ENCODE results near the gene PRKCQ.

The PRKCQ gene

GRCh38 chr10:6408799-6409198 lies 171.3 kb downstream of the PRKCQ start:
- Histone ChIP-seq H3K36me3 (ENCODE audit: control insufficient read depth, insufficient read depth, low read length) (no peaks in the 10 kb centered on the region), H3K4me3 (ENCODE audit: extremely low read depth, insufficient read depth, low read length, poor library complexity, severe bottlenecking) (no peak overlapping the region), H3K4me1 (ENCODE audit: control insufficient read depth, insufficient read depth, low read length, poor library complexity, severe bottlenecking) (peaks cover 4% of the 10 kb centered on the region), H3K9me3 (ENCODE audit: control insufficient read depth, low read length) (no peaks in the 10 kb centered on the region), H3K27ac (ENCODE audit: low read depth, low read length, severe bottlenecking) (no peak overlapping the region)
- 90 to 97% methylated on average over 3 of the region's 3 CpGs for WGBS, 2 experiments (ENCODE audit: insufficient coverage in 2 of 2)

- Histone ChIP-seq H3K9me3 (ENCODE audit: control insufficient read depth, low read length) (no peaks in the 10 kb centered on the region), H3K4me3 (ENCODE audit: extremely low read depth, insufficient read depth, low read length, poor library complexity, severe bottlenecking) (no peak overlapping the region), H3K36me3 (ENCODE audit: control insufficient read depth, insufficient read depth, low read length) (no peaks in the 10 kb centered on the region), H3K27ac (ENCODE audit: low read depth, low read length, severe bottlenecking) (no peak overlapping the region), H3K4me1 (ENCODE audit: control insufficient read depth, insufficient read depth, low read length, poor library complexity, severe bottlenecking) (peaks cover 4% of the 10 kb centered on the region)
- WGBS, 2 experiments (ENCODE audit: insufficient coverage in 2 of 2), result 84 to 93% methylated on average over 8 to 11 of the region's 11 CpGs
Observed at GRCh38 chr10:6407034-6407721, 172.9 kb downstream of the PRKCQ start.

GRCh38 chr10:6406220-6407033 lies 173.6 kb downstream of the PRKCQ start:
- Histone ChIP-seq H3K27ac (ENCODE audit: low read depth, low read length, severe bottlenecking) (no peak overlapping the region), H3K4me3 (ENCODE audit: extremely low read depth, insufficient read depth, low read length, poor library complexity, severe bottlenecking) (no peak overlapping the region), H3K9me3 (ENCODE audit: control insufficient read depth, low read length) (no peaks in the 10 kb centered on the region), H3K36me3 (ENCODE audit: control insufficient read depth, insufficient read depth, low read length) (no peaks in the 10 kb centered on the region), H3K4me1 (ENCODE audit: control insufficient read depth, insufficient read depth, low read length, poor library complexity, severe bottlenecking) (peaks cover 4% of the 10 kb centered on the region)
- 67 to 80% methylated on average over 3 to 4 of the region's 10 CpGs for WGBS, 2 experiments (ENCODE audit: insufficient coverage in 2 of 2)

DNA sequence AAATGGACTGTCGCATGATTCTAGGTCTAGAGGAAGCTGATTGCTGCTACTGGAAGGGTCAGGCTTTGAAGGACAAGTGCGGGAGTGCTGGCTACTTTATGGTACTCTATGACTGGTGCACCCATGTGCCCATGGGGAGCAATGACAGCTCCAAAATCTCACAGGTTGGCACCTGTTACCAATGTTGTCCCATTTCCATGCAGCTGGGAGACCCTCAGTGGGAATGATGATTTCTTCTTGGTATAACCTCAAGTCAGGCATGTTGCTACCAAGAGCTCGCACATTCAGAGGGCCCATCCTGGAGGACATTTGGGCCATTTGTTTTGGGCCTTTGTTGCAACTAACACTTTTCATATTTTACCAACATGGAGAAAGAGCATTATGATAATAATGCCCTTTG lies 174.4 kb downstream of the PRKCQ start:
- peaks cover 8% of the 10 kb centered on the region for H3K4me1 ChIP-seq (ENCODE audit: control insufficient read depth, insufficient read depth, low read length, poor library complexity, severe bottlenecking)
- H3K9me3 ChIP-seq (ENCODE audit: control insufficient read depth, low read length), result no peaks in the 10 kb centered on the region
- H3K36me3 ChIP-seq (ENCODE audit: control insufficient read depth, insufficient read depth, low read length), result no peaks in the 10 kb centered on the region
- H3K27ac ChIP-seq (ENCODE audit: low read depth, low read length, severe bottlenecking), result no peak overlapping the region
- WGBS, 2 experiments (ENCODE audit: insufficient coverage in 2 of 2), result 76 to 84% methylated on average over 2 of the region's 3 CpGs
- no peak overlapping the region for H3K4me3 ChIP-seq (ENCODE audit: extremely low read depth, insufficient read depth, low read length, poor library complexity, severe bottlenecking)

GRCh38 chr10:6404127-6405072 lies 175.7 kb downstream of the PRKCQ start:
- H3K4me1 ChIP-seq (ENCODE audit: control insufficient read depth, insufficient read depth, low read length, poor library complexity, severe bottlenecking), result peaks cover 14% of the 10 kb centered on the region
- WGBS, 2 experiments (ENCODE audit: insufficient coverage in 2 of 2), result 83 to 85% methylated on average over 1 of the region's 1 CpG
- H3K27ac ChIP-seq (ENCODE audit: low read depth, low read length, severe bottlenecking), result no peak overlapping the region
- no peaks in the 10 kb centered on the region for H3K36me3 ChIP-seq (ENCODE audit: control insufficient read depth, insufficient read depth, low read length)
- no peaks in the 10 kb centered on the region for H3K9me3 ChIP-seq (ENCODE audit: control insufficient read depth, low read length)
- no peak overlapping the region for H3K4me3 ChIP-seq (ENCODE audit: extremely low read depth, insufficient read depth, low read length, poor library complexity, severe bottlenecking)

- Histone ChIP-seq H3K4me3 (ENCODE audit: extremely low read depth, insufficient read depth, low read length, poor library complexity, severe bottlenecking) (no peak overlapping the region), H3K36me3 (ENCODE audit: control insufficient read depth, insufficient read depth, low read length) (no peaks in the 10 kb centered on the region), H3K9me3 (ENCODE audit: control insufficient read depth, low read length) (no peaks in the 10 kb centered on the region), H3K27ac (ENCODE audit: low read depth, low read length, severe bottlenecking) (no peak overlapping the region), H3K4me1 (ENCODE audit: control insufficient read depth, insufficient read depth, low read length, poor library complexity, severe bottlenecking) (peaks cover 17% of the 10 kb centered on the region)
- WGBS, 2 experiments (ENCODE audit: insufficient coverage in 2 of 2), result 94 to 97% methylated on average over 6 to 7 of the region's 8 CpGs
Observed at GRCh38 chr10:6402960-6403359, 177.1 kb downstream of the PRKCQ start.

DNA sequence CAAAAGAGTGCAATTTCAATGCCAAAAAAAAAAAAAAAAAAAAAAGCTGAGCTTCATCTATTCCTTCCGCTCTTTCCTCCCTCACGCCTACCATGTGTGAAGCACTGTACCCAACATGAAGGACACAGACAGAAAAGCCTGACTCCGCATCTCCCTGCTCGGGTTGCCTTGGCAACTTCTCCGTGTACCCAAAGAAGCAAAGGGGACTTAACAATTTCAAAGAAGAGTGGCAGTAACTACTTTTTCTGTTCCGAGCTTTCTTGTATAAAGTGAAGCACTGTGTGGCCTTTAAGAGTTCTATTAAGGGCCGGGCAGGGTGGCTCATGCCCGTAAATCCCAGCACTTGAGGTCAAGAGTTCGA lies 177.7 kb downstream of the PRKCQ start:
- Histone ChIP-seq H3K4me3 (ENCODE audit: extremely low read depth, insufficient read depth, low read length, poor library complexity, severe bottlenecking) (no peak overlapping the region), H3K27ac (ENCODE audit: low read depth, low read length, severe bottlenecking) (no peak overlapping the region), H3K36me3 (ENCODE audit: control insufficient read depth, insufficient read depth, low read length) (no peaks in the 10 kb centered on the region), H3K4me1 (ENCODE audit: control insufficient read depth, insufficient read depth, low read length, poor library complexity, severe bottlenecking) (peaks cover 17% of the 10 kb centered on the region), H3K9me3 (ENCODE audit: control insufficient read depth, low read length) (no peaks in the 10 kb centered on the region)
- 75 to 77% methylated on average over 7 to 9 of the region's 9 CpGs for WGBS, 2 experiments (ENCODE audit: insufficient coverage in 2 of 2)

GRCh38 chr10:6401558-6402348 lies 178.3 kb downstream of the PRKCQ start:
- H3K36me3 ChIP-seq (ENCODE audit: control insufficient read depth, insufficient read depth, low read length), result no peaks in the 10 kb centered on the region
- WGBS, 2 experiments (ENCODE audit: insufficient coverage in 2 of 2), result 22 to 32% methylated on average over 8 to 9 of the region's 18 CpGs
- H3K4me3 ChIP-seq (ENCODE audit: extremely low read depth, insufficient read depth, low read length, poor library complexity, severe bottlenecking), result peak overlapping the region; percentile 17

DNA sequence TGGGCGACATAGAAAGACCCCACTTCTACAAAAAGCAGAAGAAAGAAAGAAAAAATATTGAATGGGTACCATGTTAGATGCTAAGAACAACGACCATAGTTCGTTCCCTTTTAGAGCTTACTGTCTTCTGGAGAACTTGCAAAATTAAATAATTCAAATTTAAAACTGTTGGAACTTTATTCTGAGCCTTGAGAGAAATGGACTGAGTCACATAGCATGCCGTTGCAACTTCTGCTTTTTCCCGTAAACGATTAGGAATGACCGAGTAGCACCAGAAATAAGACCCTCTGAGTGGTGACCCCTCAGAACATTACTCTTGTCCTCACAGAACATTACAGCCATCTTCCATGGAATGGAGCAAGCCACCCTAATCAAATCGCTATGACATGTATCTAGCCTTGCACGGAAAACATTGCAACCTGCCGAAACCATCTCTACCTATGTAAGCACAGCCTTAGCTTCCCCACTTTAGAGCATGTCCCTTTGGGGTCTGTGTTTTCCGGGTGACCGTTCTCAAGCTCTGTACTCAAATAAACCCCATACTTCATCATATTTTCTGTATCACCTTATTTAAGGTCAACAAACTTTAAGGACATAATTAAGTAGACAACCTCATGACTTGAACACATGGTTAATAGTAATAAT lies 179.1 kb downstream of the PRKCQ start:
- Histone ChIP-seq H3K27ac (ENCODE audit: low read depth, low read length, severe bottlenecking) (no peak overlapping the region), H3K4me3 (ENCODE audit: extremely low read depth, insufficient read depth, low read length, poor library complexity, severe bottlenecking) (no peak overlapping the region)

More at GRCh38 chr10:6401558-6402348, 178.3 kb downstream of the PRKCQ start:
- Histone ChIP-seq H3K27ac (ENCODE audit: low read depth, low read length, severe bottlenecking) (peak overlapping the region; percentile 83), H3K9me3 (ENCODE audit: control insufficient read depth, low read length) (no peaks in the 10 kb centered on the region), H3K4me1 (ENCODE audit: control insufficient read depth, insufficient read depth, low read length, poor library complexity, severe bottlenecking) (peaks cover 17% of the 10 kb centered on the region)

More for the DNA sequence above, 179.1 kb downstream of the PRKCQ start:
- H3K4me1 ChIP-seq (ENCODE audit: control insufficient read depth, insufficient read depth, low read length, poor library complexity, severe bottlenecking), result peaks cover 17% of the 10 kb centered on the region
- no peaks in the 10 kb centered on the region for H3K36me3 ChIP-seq (ENCODE audit: control insufficient read depth, insufficient read depth, low read length)
- WGBS, 2 experiments (ENCODE audit: insufficient coverage in 2 of 2), result 88 to 97% methylated on average over 9 of the region's 12 CpGs
- no peaks in the 10 kb centered on the region for H3K9me3 ChIP-seq (ENCODE audit: control insufficient read depth, low read length)

Data from mesodermal cell (in vitro differentiated cells).